ENCODE measurements around the gene FLCN. TPM values are rescaled to one million over a fixed set of nuclear protein-coding genes. Genes with fewer than 3 reads are reported as not detected.

Gene FLCN
- total and polyA plus RNA-seq, 2 of the 13 experiments (the other 11 are each of a cell fraction or from before 2014, with no cell fraction given) = 16.6 to 24.9 TPM

- TF ChIP-seq ZNF75D (CRISPR knock-in tag; IDR thresholded peaks at IDR 0.05; ENCODE audit: borderline replicate concordance) = no peak
- TF ChIP-seq TRIM22 (IDR thresholded peaks at IDR 0.05) = no peak
- 0 out of 2 replicates have a peak, but pooled peaks have one; percentile 98 for TF ChIP-seq FOXO4 (CRISPR knock-in tag; conservative IDR thresholded peaks at IDR 0.05)
- TF ChIP-seq NFE2L2 (IDR thresholded peaks at IDR 0.05; ENCODE audit: low read length) = no peak
- TF ChIP-seq CENPBD1 (CRISPR knock-in tag; IDR thresholded peaks at IDR 0.05; ENCODE audit: borderline replicate concordance, low read depth) = peak; percentile 88; the same call in 1 of the 2 replicates
- TF ChIP-seq XRCC5 (optimal IDR thresholded peaks at IDR 0.05; ENCODE audit: low read length) = no peak
- peak; percentile 80 for TF ChIP-seq ZNF18 (CRISPR knock-in tag; IDR thresholded peaks at IDR 0.05; ENCODE audit: insufficient replicate concordance)
- TF ChIP-seq NR1H2 (CRISPR knock-in tag; IDR thresholded peaks at IDR 0.05; ENCODE audit: borderline replicate concordance, low read depth) = no peak; the same call in 1 of the 2 replicates
- 0 out of 2 replicates have a peak, but pooled peaks have one; percentile 8 for TF ChIP-seq ZBTB10 (CRISPR knock-in tag; IDR thresholded peaks at IDR 0.05; ENCODE audit: borderline replicate concordance)
- peak; percentile 96 for TF ChIP-seq MXD4 (CRISPR knock-in tag; IDR thresholded peaks at IDR 0.05)
- no peak for TF ChIP-seq ZNF20 (CRISPR knock-in tag; IDR thresholded peaks at IDR 0.05)
- no peak; the same call in 1 of the 2 replicates for TF ChIP-seq ZBTB8A (CRISPR knock-in tag; IDR thresholded peaks at IDR 0.05; ENCODE audit: borderline replicate concordance, low read depth)
- TF ChIP-seq SATB2 (CRISPR knock-in tag; IDR thresholded peaks at IDR 0.05) = peak; percentile 80; the same call in 1 of the 2 replicates
- no peak for TF ChIP-seq POLR2AphosphoS2 (IDR thresholded peaks at IDR 0.05; ENCODE audit: low read depth, low read length)
- TF ChIP-seq CREB3 (CRISPR knock-in tag; IDR thresholded peaks at IDR 0.05) = peak; percentile 85; the same call in 1 of the 2 replicates
- TF ChIP-seq ZMYM3 (CRISPR knock-in tag; IDR thresholded peaks at IDR 0.05) = no peak
- TF ChIP-seq THAP11 (CRISPR knock-in tag; IDR thresholded peaks at IDR 0.05) = peak; percentile 68
- peak; percentile 94 for TF ChIP-seq SAFB2 (CRISPR knock-in tag; IDR thresholded peaks at IDR 0.05; ENCODE audit: borderline replicate concordance, low read depth)
- no peak for TF ChIP-seq ZNF350 (CRISPR knock-in tag; IDR thresholded peaks at IDR 0.05; ENCODE audit: borderline replicate concordance, low read depth)
- no peak for TF ChIP-seq ZNF557 (CRISPR knock-in tag; IDR thresholded peaks at IDR 0.05)
Measured at GRCh38 chr17:17206124-17206912, 30.6 kb downstream of the FLCN start, which contains the start of gene PLD6 (continued).
